Loucy (cell line): ENCODE data around the gene PFN4.
"Not testable (repeated sequence)": the region's sequence is repeated elsewhere in the genome, so short reads cannot be mapped to it uniquely, and the experiment has no call there.

Experiments used
- H2AFZ ChIP-seq: fragments of 200-600 bp; sonication (generic); 2 replicates; pipeline ENCODE4 v1.6.0; 2016; ENCODE audit warnings: antibody characterized with exemption, mild to moderate bottlenecking, low read length, moderate library complexity
- H3F3A ChIP-seq: fragments of 200-600 bp; 2 replicates; pipeline ENCODE4 v1.6.0; 2016; ENCODE audit warnings: antibody characterized with exemption, low read depth, mild to moderate bottlenecking
- H3K27me3 ChIP-seq: fragments of 200-600 bp; sonication (generic); 2 replicates; pipeline ENCODE4 v1.6.1; 2014; ENCODE audit warnings: low read length, mild to moderate bottlenecking; ENCODE audit not compliant: insufficient read depth, poor library complexity, severe bottlenecking
- H3K36me3 ChIP-seq: fragments of 200-600 bp; sonication (generic); 2 replicates; pipeline ENCODE4 v1.6.1; 2016; ENCODE audit warnings: low read length; ENCODE audit not compliant: insufficient read depth
- H3K4me1 ChIP-seq: fragments of 200-600 bp; sonication (generic); 2 replicates; pipeline ENCODE4 v1.5.1; 2014; ENCODE audit warnings: low read length, mild to moderate bottlenecking; ENCODE audit not compliant: insufficient read depth, poor library complexity, severe bottlenecking
- H3K4me2 ChIP-seq: fragments of 200-600 bp; sonication (generic); 2 replicates; pipeline ENCODE4 v1.6.0; 2014; ENCODE audit warnings: antibody characterized with exemption, low read length, low read depth, mild to moderate bottlenecking; ENCODE audit not compliant: poor library complexity, severe bottlenecking
- H3K4me3 ChIP-seq: fragments of 200-600 bp; sonication (generic); 2 replicates; pipeline ENCODE4 v1.5.1; 2014; ENCODE audit warnings: low read length, mild to moderate bottlenecking, mixed read lengths; ENCODE audit not compliant: poor library complexity, severe bottlenecking
- H3K79me2 ChIP-seq: fragments of 200-600 bp; sonication (generic); 2 replicates; pipeline ENCODE4 v1.6.1; 2014; ENCODE audit warnings: low read length; ENCODE audit not compliant: insufficient read depth
- H3K9ac ChIP-seq: fragments of 200-600 bp; sonication (generic); 2 replicates; pipeline ENCODE4 v1.6.0; 2014; ENCODE audit warnings: mild to moderate bottlenecking, low read depth, low read length, moderate library complexity; ENCODE audit not compliant: poor library complexity, severe bottlenecking
- H3K9me2 ChIP-seq: fragments of 200-600 bp; sonication (generic); replicated peaks from 2 replicates; pipeline ENCODE4 v1.6.1; 2016; ENCODE audit warnings: low read depth, low read length, mixed read lengths
- H3K9me3 ChIP-seq: fragments of 200-600 bp; sonication (generic); 2 replicates; pipeline ENCODE4 v1.6.1; 2014; ENCODE audit warnings: mild to moderate bottlenecking, antibody characterized with exemption, low read length, low read depth; ENCODE audit not compliant: insufficient read depth
- H4K20me1 ChIP-seq: fragments of 200-600 bp; sonication (generic); 2 replicates; pipeline ENCODE4 v1.6.0; 2014; ENCODE audit warnings: antibody characterized with exemption, low read length, mild to moderate bottlenecking; ENCODE audit not compliant: insufficient read depth, poor library complexity, severe bottlenecking
- EZH2phosphoT487 ChIP-seq: fragments of 200-600 bp; IDR thresholded peaks from 2 replicates; pipeline ENCODE4 v1.6.1; 2018; ENCODE audit warnings: antibody characterized with exemption, mild to moderate bottlenecking, moderate library complexity, borderline replicate concordance
- TF ChIP-seq, protein P1 (sequence below): fragments of 200-600 bp; sonication (generic); conservative IDR thresholded peaks from 2 replicates; pipeline ENCODE4 v1.5.1; 2014; ENCODE audit warnings: mild to moderate bottlenecking, antibody characterized with exemption, low read length

Gene PFN4

DNA sequence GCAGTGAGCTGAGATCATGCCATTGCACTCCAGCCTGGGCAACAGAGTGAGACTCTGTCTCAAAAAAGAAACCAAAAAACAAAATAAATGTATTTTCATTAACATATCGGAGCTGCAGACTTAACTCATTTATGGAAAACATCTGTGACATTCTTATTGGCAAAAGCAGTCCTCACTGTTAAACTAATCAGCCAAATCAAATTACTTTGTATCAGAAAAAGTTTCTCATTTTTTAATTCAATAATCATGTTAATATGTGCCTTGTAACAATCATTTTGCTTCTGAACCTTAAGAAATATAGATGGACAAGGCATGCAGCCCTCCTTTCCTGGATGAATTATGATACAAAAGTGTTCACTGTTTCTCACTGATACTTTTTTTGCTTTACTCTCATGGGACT lies 20.5 kb downstream of the PFN4 start:
- Histone ChIP-seq H3F3A (no peaks in the 10 kb centered on the region), H3K9me2 (no peaks in the 10 kb centered on the region), H3K4me1 (no peaks in the 10 kb centered on the region), H4K20me1 (no peaks in the 10 kb centered on the region), H3K4me2 (no peak overlapping the region), H3K36me3 (no peaks in the 10 kb centered on the region), H3K4me3 (no peak overlapping the region), H3K9ac (no peak overlapping the region), H3K27me3 (no peaks in the 10 kb centered on the region), H3K9me3 (peaks cover 2% of the 10 kb centered on the region; the same call in 1 of the 2 replicates), H3K79me2 (no peaks in the 10 kb centered on the region), H2AFZ (no peak overlapping the region)
- no peak for TF ChIP-seq EZH2phosphoT487
- TF ChIP-seq, protein P1, sequence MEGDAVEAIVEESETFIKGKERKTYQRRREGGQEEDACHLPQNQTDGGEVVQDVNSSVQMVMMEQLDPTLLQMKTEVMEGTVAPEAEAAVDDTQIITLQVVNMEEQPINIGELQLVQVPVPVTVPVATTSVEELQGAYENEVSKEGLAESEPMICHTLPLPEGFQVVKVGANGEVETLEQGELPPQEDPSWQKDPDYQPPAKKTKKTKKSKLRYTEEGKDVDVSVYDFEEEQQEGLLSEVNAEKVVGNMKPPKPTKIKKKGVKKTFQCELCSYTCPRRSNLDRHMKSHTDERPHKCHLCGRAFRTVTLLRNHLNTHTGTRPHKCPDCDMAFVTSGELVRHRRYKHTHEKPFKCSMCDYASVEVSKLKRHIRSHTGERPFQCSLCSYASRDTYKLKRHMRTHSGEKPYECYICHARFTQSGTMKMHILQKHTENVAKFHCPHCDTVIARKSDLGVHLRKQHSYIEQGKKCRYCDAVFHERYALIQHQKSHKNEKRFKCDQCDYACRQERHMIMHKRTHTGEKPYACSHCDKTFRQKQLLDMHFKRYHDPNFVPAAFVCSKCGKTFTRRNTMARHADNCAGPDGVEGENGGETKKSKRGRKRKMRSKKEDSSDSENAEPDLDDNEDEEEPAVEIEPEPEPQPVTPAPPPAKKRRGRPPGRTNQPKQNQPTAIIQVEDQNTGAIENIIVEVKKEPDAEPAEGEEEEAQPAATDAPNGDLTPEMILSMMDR: no peak

DNA sequence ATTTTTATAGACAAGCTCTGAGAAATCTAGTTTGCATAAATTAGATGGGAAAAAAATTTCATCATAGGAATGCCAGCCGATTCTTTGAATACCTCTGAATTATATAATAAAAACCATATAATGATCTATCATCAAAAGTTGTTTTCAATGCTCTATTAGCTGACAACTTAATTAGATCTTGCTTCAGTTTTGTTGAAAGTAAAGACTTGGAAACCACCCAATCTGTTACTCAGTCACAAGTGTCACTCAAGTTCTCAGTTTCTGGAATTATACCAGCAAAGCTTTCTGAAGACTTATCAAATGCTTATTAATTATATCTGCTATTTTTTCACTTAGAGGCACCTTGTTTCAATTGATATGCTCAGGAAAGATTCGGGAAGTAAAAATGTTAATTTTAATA lies 21.1 kb downstream of the PFN4 start:
- H2AFZ ChIP-seq: no peak overlapping the region
- H3K27me3 ChIP-seq: no peaks in the 10 kb centered on the region
- no peak overlapping the region for H3K4me3 ChIP-seq
- no peak overlapping the region for H3K4me2 ChIP-seq
- no peaks in the 10 kb centered on the region for H3K9me2 ChIP-seq
- H4K20me1 ChIP-seq: no peaks in the 10 kb centered on the region
- no peaks in the 10 kb centered on the region for H3K4me1 ChIP-seq
- H3K9ac ChIP-seq: no peak overlapping the region
- TF ChIP-seq, protein P1: no peak
- TF ChIP-seq EZH2phosphoT487: no peak
- H3F3A ChIP-seq: no peaks in the 10 kb centered on the region
- no peaks in the 10 kb centered on the region for H3K79me2 ChIP-seq
- no peaks in the 10 kb centered on the region for H3K36me3 ChIP-seq
- H3K9me3 ChIP-seq: no peaks in the 10 kb centered on the region; the same call in 1 of the 2 replicates

DNA sequence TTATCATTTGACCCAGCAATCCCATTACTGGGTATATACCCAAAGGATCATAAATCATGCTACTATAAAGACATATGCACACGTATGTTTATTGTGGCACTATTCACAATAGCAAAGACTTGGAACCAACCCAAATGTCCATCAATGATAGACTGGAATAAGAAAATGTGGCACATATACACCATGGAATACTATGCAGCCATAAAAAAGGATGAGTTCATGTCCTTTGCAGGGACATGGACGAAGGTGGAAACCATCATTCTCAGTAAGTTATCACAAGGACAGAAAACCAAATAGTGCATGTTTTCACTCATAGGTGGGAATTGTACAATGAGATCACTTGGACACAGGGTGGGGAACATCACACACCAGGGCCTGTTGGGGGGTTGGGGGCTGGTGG lies 22.4 kb downstream of the PFN4 start:
- H3K4me2 ChIP-seq, H3F3A ChIP-seq, H3K9me2 ChIP-seq, H4K20me1 ChIP-seq, H3K9me3 ChIP-seq, H3K9ac ChIP-seq, H3K27me3 ChIP-seq, H2AFZ ChIP-seq, H3K79me2 ChIP-seq, H3K4me3 ChIP-seq, H3K36me3 ChIP-seq, H3K4me1 ChIP-seq: not testable (repeated sequence)

DNA sequence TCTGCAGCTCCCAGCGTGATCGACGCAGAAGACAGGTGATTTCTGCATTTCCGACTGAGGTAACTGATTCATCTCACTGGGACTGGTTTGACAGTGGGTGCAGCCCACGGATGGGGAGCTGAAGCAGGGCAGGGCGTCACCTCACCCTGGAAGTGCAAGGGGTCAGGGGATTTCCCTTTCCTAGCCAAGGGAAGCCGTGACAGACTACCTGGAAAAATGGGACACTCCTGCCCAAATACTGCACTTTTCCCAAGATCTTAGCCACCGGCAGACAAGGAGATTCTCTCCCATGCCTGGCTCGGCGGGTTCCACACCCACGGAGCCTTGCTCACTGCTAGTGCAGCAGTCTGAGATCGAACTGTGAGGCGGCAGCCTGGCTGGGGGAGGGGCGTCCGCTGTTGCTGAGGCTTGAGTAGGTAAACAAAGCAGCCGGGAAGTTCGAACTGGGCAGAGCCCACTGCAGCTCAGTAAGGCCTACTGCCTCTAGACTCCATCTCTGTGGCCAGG lies 27.9 kb downstream of the PFN4 start:
- H3K4me2 ChIP-seq, H3K4me3 ChIP-seq, H3K36me3 ChIP-seq, H3K9me2 ChIP-seq, H2AFZ ChIP-seq, H3K9ac ChIP-seq, H3F3A ChIP-seq, H3K27me3 ChIP-seq, H3K79me2 ChIP-seq, H4K20me1 ChIP-seq, H3K4me1 ChIP-seq, H3K9me3 ChIP-seq: not testable (repeated sequence)

DNA sequence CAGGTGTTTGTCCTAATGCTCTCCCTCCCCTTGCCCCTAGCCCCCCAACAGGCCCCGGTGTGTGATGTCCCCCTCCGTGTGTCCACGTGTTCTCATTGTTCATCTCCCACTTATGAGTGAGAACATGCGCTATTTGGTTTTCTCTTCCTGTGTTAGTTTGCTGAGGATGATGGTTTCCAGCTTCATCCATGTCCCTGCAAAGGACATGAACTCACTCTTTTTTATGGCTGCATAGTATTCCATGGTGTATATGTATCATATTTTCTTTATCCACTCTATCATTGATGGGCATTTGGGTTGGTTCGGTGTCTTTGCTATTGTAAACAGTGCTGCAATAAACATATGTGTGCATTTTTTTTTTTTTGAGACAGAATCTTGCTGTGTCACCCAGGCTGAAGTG lies 29.9 kb downstream of the PFN4 start:
- H3K4me3 ChIP-seq, H2AFZ ChIP-seq, H3F3A ChIP-seq, H4K20me1 ChIP-seq, H3K79me2 ChIP-seq, H3K9me2 ChIP-seq, H3K4me1 ChIP-seq, H3K9me3 ChIP-seq, H3K36me3 ChIP-seq, H3K27me3 ChIP-seq, H3K9ac ChIP-seq, H3K4me2 ChIP-seq: not testable (repeated sequence)
